ENCODE data around the gene BCAP31. TPM values are rescaled to one million over a fixed set of nuclear protein-coding genes. Genes with fewer than 3 reads are reported as not detected.
"Not testable (repeated sequence)": the region's sequence is repeated elsewhere in the genome, so short reads cannot be mapped to it uniquely, and the experiment has no call there.

BCAP31 gene
- total RNA-seq, 2 donors from 2014 or later: 200 to 203 TPM

DNA sequence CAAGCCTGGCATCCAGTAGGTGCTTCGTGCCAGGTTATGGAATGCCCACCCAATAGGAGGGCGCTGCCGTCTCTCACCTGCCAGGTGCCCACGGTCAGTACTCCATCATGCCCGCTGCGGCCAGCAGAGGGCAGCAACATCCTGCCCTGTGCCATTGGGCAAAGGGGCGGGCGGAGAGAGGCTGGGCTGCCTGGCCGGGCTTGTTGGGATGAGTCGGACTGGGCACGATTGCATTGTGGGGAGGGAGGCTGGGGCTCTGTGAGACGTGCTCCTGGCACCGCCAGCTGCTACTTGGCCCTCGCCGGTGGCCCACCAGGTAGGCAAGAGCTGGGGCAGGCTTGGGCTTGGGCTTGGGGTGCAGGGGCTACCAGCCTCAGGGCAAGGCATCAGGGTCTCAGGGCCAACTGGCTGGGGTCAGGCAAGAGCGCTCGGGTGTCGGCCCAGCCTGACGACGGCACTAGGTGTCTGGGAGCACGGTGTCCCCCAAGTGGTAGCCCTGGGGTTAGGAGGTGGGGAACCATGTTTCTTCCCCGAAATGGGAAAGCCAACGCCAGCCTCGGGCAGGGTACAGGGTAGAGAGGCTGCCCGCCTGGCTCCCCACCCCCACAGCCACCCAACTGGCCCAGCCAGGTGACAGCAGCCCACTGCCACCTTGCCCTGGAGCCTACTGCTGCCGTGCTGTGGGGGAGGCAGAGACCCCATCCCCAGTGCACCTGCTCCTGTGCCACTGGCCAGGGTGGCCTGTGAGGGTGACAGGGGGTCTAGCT is 40.0 kb upstream of the BCAP31 start, which contains the start of gene PLXNB3:
Gene PLXNB3, plus strand, starts transcription at position 261 of the 767 bp plus-strand sequence. CDS start 1,287 bp downstream, outside the sequence.
- peak; percentile 94 for ATAC-seq
- DNase-seq: peak; percentile 79 to 88
- intact Hi-C loops (cut with DNase I, micrococcal nuclease): loop anchor here in 1 of 2 donors (5.0 kb wide), 1 partner anchor 188 kb away; no protein-coding TSS in a partner anchor

DNA sequence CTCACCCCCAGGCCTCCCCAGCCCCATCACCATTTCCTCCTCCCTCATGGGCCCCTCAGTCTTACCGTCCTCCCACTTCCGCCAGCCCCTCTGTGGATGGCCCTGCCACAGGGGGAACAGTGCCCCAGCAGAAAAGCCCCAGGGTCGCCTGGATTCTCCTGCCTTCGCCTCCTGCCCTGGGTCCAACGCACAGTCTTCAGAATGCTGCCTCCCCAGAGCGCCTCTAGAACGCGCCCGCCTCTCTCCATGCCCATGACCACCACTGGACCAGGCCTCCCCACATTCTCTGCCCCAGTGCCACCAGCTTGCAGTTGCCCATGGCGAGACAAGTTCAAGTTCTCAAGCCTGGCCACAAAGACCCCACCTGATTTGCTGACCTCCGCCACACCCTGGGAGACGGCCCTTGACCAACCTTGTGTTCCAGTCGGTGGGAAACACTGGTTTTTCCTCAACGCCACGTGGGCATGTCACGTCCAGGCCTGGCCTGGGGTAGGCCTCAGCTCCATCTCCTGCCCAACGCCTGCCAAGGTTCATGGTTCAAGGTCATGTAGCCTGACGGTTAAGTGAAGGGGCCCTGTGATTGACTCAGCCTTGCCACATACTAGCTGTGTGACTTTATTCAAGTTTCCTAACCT is 39.2 kb upstream of the BCAP31 start:
- no peak for ATAC-seq
- intact Hi-C loops (cut with DNase I, micrococcal nuclease): loop anchor here in 1 of 2 donors (5.0 kb wide), 1 partner anchor 189 kb away; no protein-coding TSS in a partner anchor
- DNase-seq: peak; percentile 2 to 21

DNA sequence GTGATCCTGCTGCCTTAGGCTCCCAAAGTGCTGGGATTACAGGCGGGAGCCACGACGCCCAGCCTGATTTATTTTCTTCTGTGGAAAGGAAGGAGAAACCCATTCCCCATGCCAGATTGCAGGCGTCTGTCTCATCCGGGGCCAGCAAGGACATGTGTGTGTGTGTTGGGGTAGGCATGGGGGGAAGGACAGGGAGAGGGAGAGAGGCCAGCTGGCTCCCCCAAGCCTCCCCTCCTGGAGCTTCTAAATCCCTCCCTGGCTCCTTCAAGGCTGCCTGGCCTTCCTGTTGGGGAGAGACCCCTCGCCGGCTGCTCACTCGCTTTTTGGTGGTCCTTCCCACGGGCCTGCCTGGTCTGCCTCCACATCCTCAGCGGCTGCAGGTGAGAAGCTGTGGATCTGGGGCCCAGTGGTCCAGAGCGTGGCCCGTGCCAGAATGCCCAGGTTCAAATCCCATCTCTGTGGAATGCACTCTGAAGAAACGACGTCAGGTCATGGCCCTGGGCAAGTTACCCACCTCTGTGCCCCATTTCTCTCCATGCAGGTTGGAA is 38.5 kb upstream of the BCAP31 start:
- DNase-seq (peak in 1 of 2 donors; percentile 17), ATAC-seq (no peak)
- intact Hi-C loops (cut with DNase I, micrococcal nuclease): loop anchor here in 1 of 2 donors (5.0 kb wide), 1 partner anchor 190 kb away; no protein-coding TSS in a partner anchor

DNA sequence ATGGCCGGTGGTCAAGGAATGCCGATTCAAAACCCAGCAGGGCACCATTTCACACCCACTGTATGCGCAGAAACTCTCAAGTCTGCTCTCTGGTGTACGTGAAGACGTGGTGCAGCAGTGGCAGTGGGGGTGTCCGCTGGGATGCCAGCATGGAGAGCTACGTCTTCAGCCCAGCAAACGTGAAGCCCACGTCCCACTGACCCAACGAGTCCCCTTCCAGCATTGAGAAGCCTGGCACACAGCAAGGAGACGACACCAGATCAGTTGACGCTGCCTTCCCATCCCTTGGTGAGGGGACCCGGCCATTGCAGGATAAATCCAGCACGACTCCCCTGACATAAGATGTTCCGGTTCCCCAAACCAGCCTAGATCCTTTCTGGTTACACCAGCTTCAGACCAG is 37.7 kb upstream of the BCAP31 start:
- DNase-seq: peak in 1 of 2 donors; percentile 13
- intact Hi-C loops (cut with DNase I, micrococcal nuclease): loop anchor here in 1 of 2 donors (5.0 kb wide), 1 partner anchor 190 kb away; no protein-coding TSS in a partner anchor
- ATAC-seq: no peak

DNA sequence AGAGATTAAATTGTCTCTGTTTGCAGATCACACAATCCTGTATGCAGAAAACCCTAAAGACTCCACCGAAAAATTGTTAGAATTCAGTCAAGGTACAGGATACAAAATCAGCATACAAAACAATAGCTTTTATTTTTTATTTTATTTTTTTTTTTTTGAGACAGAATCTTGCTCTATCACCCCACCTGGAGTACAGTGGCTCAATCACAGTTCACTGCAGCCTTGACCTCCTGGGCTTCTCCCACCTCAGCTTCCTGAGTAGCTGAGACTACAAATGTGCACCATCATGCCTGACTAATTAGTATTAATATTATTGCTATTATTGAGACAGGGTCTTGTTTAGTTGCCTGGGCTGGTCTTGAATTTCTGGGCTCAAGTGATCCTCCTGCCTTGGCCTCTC is 30.9 kb upstream of the BCAP31 start:
- DNase-seq (no peak), ATAC-seq (no peak)
- intact Hi-C loops (cut with DNase I, micrococcal nuclease): no loop called here

DNA sequence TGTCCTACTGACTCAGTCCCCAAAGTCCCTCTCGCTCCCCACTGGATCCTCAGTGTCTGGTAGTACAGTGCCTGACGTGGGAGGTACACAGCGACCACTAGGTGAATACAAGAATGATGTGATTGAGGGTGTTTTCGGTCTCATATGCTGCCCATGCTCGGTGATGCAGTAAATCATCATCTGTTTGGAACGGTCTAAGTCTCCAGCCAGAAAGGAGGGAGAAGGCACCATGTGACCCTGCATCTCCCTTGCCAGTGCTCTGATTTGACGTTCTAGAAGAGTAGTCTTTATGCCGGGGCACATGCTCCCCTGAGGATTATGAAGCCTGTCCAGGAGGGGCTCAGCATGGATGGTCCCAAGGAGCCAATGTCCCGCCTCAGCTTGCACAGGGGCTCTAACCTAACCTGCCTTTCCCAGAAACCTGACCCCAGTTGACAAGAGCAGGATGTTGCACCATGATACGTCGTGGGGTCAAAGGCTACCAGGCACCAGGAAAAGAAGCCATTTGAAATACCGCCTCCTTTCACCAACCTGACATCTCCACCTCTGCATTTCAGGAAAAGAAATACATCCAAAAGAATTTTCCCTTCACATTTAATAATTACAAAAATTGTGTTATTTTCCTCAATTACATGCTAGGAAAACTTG is 26.1 kb upstream of the BCAP31 start:
- intact Hi-C loops (cut with DNase I, micrococcal nuclease): no loop called here
- ATAC-seq (no peak), DNase-seq (no peak)

DNA sequence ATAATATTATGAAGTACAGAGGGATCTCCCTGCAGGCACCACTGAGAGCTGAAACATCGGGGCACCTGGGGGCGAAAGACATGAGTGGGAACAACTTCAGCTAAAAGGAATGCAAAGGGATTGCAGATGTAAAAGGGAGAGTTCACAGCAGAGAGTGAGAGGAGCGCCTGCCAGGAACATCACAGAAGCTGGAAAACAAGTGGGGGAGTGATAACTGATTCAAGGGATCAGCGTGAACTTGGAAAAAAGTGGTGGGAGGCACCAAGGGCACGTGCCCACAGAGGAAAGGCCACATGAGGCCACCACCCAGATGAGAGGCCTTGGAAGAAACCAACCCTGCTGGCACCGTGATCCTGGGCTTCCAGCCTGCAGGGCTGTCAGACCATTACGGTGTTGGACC is 24.8 kb upstream of the BCAP31 start:
- DNase-seq; intact Hi-C loops (cut with DNase I, micrococcal nuclease); ATAC-seq: not testable (repeated sequence)

DNA sequence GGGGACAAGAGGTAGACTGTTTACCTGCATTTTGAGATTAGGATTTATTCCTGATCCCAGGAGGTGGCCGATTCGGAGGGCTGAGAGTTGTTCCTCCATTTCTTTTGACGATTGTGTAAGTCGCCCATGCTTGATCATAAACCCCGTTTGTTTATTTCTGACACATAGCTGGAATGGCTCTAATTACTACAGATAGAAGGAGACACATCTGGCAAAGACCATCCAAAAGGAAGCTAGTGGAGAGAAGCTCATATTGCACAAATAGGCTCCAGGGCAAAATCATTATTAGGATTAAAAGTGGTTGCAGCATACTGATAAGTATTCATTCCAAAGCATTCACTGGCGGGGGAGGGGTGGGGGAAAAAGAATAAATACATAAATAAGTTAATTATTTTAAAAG is 22.8 kb upstream of the BCAP31 start:
- ATAC-seq; DNase-seq; intact Hi-C loops (cut with DNase I, micrococcal nuclease): not testable (repeated sequence)

DNA sequence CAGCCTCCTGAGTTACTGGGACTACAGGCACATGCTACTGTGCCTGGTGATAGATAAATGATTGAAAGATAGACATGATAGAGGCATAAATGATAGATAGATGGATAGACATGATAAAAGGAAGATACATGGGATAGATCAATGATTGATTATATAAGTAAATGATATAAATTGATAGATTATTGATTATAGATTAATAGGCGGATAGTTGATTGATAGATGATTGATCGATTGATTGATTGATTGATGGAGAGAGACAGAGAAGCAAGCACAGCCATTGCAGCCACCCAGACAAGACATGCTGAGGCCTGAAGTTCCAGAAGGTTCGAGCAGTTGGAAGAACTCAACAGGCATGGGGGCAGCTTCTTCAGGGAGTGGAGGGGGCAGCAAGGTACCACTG is 22.2 kb upstream of the BCAP31 start:
- intact Hi-C loops (cut with DNase I, micrococcal nuclease): no loop called here
- no peak for ATAC-seq
- DNase-seq: no peak

DNA sequence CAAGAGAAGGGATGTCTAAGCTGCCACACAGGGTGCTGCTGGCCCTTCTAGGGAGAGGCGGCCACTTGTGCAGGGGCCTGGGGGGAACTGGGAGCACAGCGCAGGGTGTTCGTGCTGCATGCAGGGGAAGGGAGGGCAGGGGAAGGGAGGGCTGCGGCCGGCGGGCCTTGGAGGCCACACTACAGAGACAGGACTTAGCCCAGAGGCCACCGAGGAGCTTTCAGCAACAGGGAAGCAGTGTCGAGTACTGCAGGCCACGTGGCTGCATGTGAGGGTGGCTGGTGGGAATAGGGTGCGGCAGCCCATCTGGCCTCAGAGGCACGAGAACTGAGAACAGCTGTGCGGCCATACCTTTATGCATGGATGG is 20.9 kb upstream of the BCAP31 start:
- DNase-seq; ATAC-seq; intact Hi-C loops (cut with DNase I, micrococcal nuclease): not testable (repeated sequence)

DNA sequence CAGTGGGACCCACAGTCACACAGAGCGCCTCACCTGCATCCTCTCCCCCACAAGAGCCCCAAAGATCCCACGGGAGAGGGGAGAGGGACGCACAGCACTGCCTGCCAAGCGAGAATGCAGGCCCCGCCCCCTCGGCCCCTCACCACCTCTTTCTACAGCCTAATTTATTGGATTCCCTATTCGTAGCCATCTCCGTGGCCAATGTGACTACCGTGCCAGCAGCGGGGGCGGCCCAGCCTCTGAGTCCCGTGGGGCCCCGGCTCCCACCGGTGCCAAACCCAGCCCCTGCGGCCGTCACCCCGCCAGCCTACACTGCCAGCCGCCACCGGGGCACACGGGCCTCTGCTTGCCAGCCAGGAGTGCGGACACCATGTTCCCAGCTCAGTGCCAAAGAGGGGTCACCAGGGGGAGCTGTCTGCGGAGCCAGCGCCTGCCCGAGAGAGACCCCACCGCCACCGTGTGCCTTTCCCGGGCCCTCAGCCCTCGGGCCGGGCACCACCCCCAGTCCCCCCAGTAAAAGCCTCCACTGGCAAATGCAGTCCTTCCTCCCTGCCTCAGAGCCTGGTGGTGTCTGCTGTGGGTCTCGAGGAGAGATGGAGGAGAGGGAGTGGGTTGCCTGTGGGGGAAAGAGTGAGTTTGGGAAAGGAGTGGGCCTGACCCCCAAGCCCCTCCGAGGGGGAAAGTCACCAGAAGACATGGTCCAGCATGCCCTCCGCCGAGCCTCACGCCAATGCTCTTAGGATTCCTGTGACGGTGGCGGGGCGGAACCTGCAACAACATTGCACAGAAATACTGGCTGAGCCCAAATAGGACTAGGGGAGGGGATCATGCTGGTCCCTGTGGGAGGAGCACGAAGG is 20.3 kb upstream of the BCAP31 start:
- DNase-seq (peak in 1 of 2 donors; percentile 35), ATAC-seq (peak; percentile 14)
- intact Hi-C loops (cut with DNase I, micrococcal nuclease): no loop called here

DNA sequence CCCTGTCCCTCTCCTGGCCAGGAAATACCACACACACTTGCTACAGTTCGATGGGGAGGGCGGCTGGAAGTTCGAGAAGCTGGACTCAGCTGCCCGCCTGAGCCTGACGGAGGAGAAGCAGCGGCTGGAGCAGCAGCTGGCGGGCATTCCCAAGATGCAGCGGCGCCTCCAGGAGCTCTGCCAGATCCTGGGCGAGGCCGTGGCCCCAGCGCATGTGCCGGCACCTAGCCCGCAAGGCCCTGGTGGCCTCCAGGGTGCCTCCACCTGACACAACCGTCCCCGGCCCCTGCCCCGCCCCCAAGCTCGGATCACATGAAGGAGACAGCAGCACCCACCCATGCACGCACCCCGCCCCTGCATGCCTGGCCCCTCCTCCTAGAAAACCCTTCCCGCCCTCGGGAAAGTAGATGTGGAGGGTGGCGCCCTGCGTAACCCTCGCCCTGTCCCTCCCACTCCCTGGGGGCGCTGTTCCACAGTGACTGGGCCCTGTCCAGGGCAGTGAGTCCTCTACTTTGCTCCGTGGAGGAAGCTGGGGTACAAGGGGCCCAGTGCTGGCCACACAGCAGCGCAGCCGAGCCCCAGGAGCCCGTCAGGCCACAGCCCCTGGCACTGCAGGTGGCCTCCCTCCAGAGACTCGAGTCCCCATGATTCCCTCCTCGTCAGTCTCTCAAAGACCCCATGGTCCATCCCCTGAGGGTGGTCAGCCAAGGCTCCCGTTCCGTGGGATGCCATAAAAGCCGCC is 19.5 kb upstream of the BCAP31 start:
- DNase-seq (peak; percentile 87 to 93), ATAC-seq (peak; percentile 78)
- intact Hi-C loops (cut with DNase I, micrococcal nuclease): not testable (repeated sequence)

DNA sequence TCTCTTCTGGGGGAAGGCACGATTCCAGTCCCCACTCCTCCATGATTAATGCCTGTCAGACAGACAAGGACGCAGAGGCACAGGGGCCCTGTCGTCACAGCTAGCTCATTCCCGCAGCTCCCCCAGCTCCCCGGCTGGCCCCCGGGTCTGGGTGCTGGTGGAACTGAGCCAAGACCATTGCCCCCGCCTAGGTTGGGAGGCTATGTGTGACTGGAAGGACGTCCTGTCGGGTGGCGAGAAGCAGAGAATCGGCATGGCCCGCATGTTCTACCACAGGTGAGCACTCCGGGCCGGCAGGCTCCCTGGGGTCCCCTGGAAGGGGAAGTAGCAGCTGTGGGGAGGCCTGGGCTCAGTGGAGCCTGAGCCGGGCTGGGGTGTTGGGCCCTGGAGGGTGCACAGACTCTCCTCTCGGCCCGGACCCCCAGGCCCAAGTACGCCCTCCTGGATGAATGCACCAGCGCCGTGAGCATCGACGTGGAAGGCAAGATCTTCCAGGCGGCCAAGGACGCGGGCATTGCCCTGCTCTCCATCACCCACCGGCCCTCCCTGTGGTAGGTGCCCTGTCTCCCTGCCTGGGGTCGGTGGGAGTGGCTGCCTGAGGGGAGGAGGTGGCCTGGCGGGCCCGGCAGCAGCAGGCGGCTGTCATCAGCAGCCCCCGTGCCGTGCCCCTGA is 18.7 kb upstream of the BCAP31 start:
- intact Hi-C loops (cut with DNase I, micrococcal nuclease); ATAC-seq: not testable (repeated sequence)
- DNase-seq: peak in 1 of 2 donors; percentile 16

DNA sequence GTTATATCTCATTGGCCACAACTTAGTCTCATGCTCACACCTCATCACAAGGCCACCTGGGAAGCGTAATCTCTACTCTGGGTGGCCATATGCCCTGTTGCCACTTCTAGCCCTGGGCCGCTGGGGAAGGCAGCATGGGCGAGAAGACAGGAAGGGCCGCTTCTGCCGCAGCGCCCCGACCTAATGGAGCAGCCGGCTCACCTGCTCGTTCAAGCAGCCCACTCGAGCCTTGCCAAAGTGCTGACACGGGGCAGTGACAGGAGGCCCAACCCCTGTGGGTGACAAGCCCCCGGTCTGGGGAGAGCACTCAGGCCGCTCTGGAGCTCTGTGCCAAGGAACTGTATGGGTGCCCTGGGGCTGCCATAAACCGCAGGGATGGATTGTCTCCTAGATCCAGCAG is 17.9 kb upstream of the BCAP31 start:
- intact Hi-C loops (cut with DNase I, micrococcal nuclease); ATAC-seq; DNase-seq: not testable (repeated sequence)

DNA sequence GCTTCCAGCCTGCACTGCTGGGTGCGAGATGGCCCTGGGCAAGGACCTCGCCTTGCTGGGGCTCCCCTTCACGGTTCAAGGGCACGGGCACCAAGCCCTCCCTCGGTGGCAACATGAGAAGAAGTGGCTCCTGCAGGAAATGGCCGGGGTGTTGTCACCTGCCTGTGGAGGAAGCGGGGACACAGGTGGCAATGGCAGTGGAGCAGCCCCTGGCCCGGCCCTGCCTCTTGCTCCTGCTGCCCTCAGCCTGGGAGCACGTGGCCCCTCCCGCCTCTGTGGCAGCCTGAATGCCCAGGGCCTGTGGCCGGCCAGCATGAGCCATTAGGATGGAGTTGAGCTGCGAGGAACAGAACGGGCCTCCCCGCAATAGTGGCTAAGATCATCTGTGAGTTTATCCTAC is 17.3 kb upstream of the BCAP31 start:
- ATAC-seq (no peak), DNase-seq (no peak)
- intact Hi-C loops (cut with DNase I, micrococcal nuclease): no loop called here

DNA sequence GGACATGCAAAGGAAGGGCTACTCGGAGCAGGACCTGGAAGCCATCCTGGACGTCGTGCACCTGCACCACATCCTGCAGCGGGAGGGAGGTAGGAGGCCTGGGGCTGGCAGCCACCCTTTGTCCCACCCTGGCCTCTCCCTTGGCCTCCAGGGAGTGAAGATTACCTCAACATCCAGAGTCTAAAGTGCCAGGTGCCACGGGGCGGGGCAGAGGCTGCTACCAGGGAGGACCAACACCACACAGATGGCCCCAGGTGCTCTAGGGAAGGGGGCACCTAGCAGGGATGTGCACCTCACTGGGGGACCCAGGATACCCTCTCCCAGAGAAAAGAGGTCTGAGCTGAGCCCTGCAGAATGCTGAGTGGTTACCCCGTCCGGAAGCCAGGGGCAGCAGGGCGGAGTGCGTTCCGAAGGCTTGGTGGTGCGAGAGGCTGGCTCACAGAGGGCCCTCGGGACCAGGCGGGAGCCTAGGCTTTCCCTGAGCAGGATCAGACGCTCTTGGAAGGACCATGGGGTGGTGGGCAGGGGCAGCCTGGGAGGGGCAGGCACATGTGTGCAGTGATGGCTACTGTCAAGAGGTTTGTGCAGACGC is 16.5 kb upstream of the BCAP31 start:
- no peak for DNase-seq
- intact Hi-C loops (cut with DNase I, micrococcal nuclease): no loop called here
- peak; percentile 53 for ATAC-seq

Measured in left colon (tissue), 2 donors.